ENCODE results near the gene MGMT.

GRCh38 chr10:129771024-129771423 lies 304.0 kb downstream of the MGMT start:
- no peak for TF ChIP-seq CTCF (conservative IDR thresholded peaks at IDR 0.05; ENCODE audit: low read depth in 2 of 2)
- TF ChIP-seq EZH2 (IDR thresholded peaks at IDR 0.05; ENCODE audit: low read depth, unreplicated experiment), result no peak
- no peak for TF ChIP-seq POLR2AphosphoS5 (IDR thresholded peaks at IDR 0.05; ENCODE audit: low read depth)
- TF ChIP-seq JUNB (IDR thresholded peaks at IDR 0.05; ENCODE audit: unreplicated experiment), result no peak
- no peak for TF ChIP-seq CREB1 (CRISPR knock-in tag; IDR thresholded peaks at IDR 0.05; ENCODE audit: low read depth)
- no peak for TF ChIP-seq REST (IDR thresholded peaks at IDR 0.05; ENCODE audit: unreplicated experiment)
- no peak for TF ChIP-seq EZH2phosphoT487 (IDR thresholded peaks at IDR 0.05; ENCODE audit: unreplicated experiment)
- TF ChIP-seq ZNF331 (CRISPR knock-in tag; IDR thresholded peaks at IDR 0.05; ENCODE audit: low read depth), result no peak
- no peak for TF ChIP-seq ETS1 (IDR thresholded peaks at IDR 0.05)
- no peak for TF ChIP-seq NANOG (IDR thresholded peaks at IDR 0.05; ENCODE audit: borderline replicate concordance)
